Progenitor cell of endocrine pancreas (in vitro differentiated cells): ENCODE results near the gene ZDHHC8. TPM values are rescaled to one million over a fixed set of nuclear protein-coding genes. Genes with fewer than 3 reads are reported as not detected.
"Not testable (repeated sequence)": the region's sequence is repeated elsewhere in the genome, so short reads cannot be mapped to it uniquely, and the experiment has no call there.

Experiments used
- DNase-seq: peaks from one replicate; pipeline ENCODE4 v3.0.0; 2021; ENCODE audit warnings: low spot score; ENCODE audit not compliant: unreplicated experiment
- H3K27ac Mint-ChIP-seq: 2 replicates; pipeline ENCODE4 v1.8.0; 2021; ENCODE audit warnings: mild to moderate bottlenecking, moderate library complexity, mixed read lengths
- H3K27me3 Mint-ChIP-seq: 2 replicates; pipeline ENCODE4 v1.8.0; 2021; ENCODE audit warnings: mixed read lengths
- H3K36me3 Mint-ChIP-seq: 2 replicates; pipeline ENCODE4 v1.8.0; 2022; ENCODE audit warnings: mixed read lengths; ENCODE audit not compliant: insufficient read depth
- H3K4me1 Mint-ChIP-seq: 2 replicates; pipeline ENCODE4 v1.8.0; 2021; ENCODE audit warnings: low read depth, mixed read lengths
- H3K4me3 Mint-ChIP-seq: 2 replicates; pipeline ENCODE4 v1.8.0; 2021; ENCODE audit warnings: low read depth, mild to moderate bottlenecking, moderate library complexity, mixed read lengths
- H3K9me3 Mint-ChIP-seq: 2 replicates; pipeline ENCODE4 v1.8.0; 2021; ENCODE audit warnings: low read depth, mixed read lengths
- CTCF ChIP-seq: fragments of 200-600 bp; sonication (generic); IDR thresholded peaks from one replicate; pipeline ENCODE4 v1.5.0; 2021; ENCODE audit warnings: antibody characterized with exemption, mild to moderate bottlenecking; ENCODE audit not compliant: unreplicated experiment
- total RNA-seq: library from RNA; stranded (reverse); gene quantifications from 2 replicates; pipeline ENCODE4 v1.2.1, GENCODE V29; 2021

Gene ZDHHC8
- total RNA-seq, 1 donor from 2014 or later: 82.1 TPM

GRCh38 chr22:20156042-20156389 lies 24.4 kb downstream of the ZDHHC8 start:
- Mint-ChIP-seq H3K27me3 (peaks cover 7% of the 10 kb centered on the region), H3K4me1 (peaks cover 7% of the 10 kb centered on the region), H3K4me3 (no peak overlapping the region), H3K9me3 (no peaks in the 10 kb centered on the region), H3K36me3 (no peaks in the 10 kb centered on the region), H3K27ac (no peak overlapping the region)
- no peak for DNase-seq
- TF ChIP-seq CTCF: no peak

DNA sequence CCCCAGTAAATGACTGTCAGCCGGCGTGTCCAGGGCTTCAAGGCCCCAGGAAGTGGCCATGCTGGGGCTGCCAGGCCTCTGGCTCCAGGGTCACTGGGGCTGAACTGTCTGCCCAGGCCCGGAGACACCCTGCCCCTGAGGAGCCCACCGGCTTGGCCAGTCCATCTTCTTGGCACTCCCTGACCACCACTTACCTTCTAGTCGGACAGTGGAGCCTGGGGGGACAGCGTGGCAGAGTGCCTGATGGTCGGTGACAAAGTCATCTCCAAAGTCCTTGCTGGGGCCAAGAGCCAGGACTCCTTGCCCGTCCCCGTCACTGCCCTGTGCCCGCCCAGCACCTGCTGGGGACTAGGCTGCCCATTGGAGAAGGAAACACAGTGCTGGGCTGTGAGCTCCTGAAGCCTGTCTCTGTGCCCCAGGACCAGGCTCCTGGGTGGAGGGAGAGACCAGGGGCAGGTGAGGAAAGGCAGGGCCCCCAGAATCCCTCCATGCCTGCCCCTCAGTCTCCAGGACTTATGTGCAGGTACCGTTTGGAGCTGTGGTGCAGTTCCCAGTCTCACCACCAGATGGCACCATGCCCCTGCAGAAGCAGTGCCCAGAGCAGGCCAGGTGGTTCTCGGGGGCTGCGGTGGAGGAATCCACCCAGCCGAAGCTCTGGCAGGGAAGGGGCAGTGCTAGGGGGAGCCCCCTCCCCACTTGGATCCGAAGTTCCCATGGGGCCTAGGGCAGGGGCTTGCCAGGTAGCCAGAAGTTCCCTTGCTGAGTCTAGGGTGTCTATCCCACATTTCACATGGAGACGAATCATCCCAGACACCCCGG lies 25.2 kb downstream of the ZDHHC8 start:
- Mint-ChIP-seq H3K36me3 (no peaks in the 10 kb centered on the region), H3K4me1 (peaks cover 7% of the 10 kb centered on the region), H3K9me3 (no peaks in the 10 kb centered on the region), H3K27me3 (peaks cover 7% of the 10 kb centered on the region), H3K4me3 (no peak overlapping the region), H3K27ac (no peak overlapping the region)
- peak; percentile 98 for TF ChIP-seq CTCF
- peak; percentile 92 for DNase-seq

- H3K9me3 Mint-ChIP-seq: no peaks in the 10 kb centered on the region
- no peak overlapping the region for H3K27ac Mint-ChIP-seq
- no peak for TF ChIP-seq CTCF
- H3K4me1 Mint-ChIP-seq: peaks cover 7% of the 10 kb centered on the region
- no peaks in the 10 kb centered on the region for H3K36me3 Mint-ChIP-seq
- DNase-seq: no peak
- H3K27me3 Mint-ChIP-seq: peaks cover 7% of the 10 kb centered on the region
- no peak overlapping the region for H3K4me3 Mint-ChIP-seq
These were observed 26.0 kb downstream of the ZDHHC8 start for GRCh38 chr22:20157430-20158183.

- DNase-seq: no peak
- TF ChIP-seq CTCF: no peak
- peaks cover 7% of the 10 kb centered on the region for H3K4me1 Mint-ChIP-seq
- H3K36me3 Mint-ChIP-seq: no peaks in the 10 kb centered on the region
- peaks cover 3% of the 10 kb centered on the region for H3K27me3 Mint-ChIP-seq
- no peak overlapping the region for H3K4me3 Mint-ChIP-seq
- no peaks in the 10 kb centered on the region for H3K9me3 Mint-ChIP-seq
- no peak overlapping the region for H3K27ac Mint-ChIP-seq
These were observed 26.9 kb downstream of the ZDHHC8 start for GRCh38 chr22:20158391-20159036.

DNA sequence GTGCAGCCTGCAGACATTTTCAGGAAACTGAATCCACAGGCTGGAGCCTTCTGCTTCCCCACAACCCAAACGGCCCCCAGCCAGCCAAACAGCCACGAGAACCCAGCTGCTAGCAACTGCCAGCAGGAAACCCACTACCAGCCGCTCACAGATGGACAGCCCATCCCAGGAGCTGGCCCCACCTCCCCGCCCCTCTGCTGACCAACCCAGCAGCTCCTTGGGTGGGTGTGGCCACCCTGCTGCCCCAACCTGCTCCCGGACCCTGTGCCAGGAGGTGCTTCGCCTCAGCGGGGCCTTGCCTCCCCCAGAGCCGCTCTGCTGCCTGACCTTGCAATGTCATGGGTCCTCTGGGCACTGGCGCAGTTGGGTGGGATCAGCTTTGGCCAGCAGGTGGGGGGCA lies 27.5 kb downstream of the ZDHHC8 start:
- Mint-ChIP-seq H3K4me1 (peaks cover 7% of the 10 kb centered on the region), H3K27me3 (no peaks in the 10 kb centered on the region), H3K27ac (no peak overlapping the region), H3K36me3 (no peaks in the 10 kb centered on the region), H3K9me3 (no peaks in the 10 kb centered on the region), H3K4me3 (no peak overlapping the region)
- no peak for TF ChIP-seq CTCF
- DNase-seq: no peak

GRCh38 chr22:20159531-20159930 lies 27.9 kb downstream of the ZDHHC8 start:
- not testable (repeated sequence) for H3K4me1 Mint-ChIP-seq, H3K36me3 Mint-ChIP-seq, H3K4me3 Mint-ChIP-seq, H3K27ac Mint-ChIP-seq, DNase-seq, H3K9me3 Mint-ChIP-seq, H3K27me3 Mint-ChIP-seq
